Measurements from ENCODE around the gene NR4A1.

DNA sequence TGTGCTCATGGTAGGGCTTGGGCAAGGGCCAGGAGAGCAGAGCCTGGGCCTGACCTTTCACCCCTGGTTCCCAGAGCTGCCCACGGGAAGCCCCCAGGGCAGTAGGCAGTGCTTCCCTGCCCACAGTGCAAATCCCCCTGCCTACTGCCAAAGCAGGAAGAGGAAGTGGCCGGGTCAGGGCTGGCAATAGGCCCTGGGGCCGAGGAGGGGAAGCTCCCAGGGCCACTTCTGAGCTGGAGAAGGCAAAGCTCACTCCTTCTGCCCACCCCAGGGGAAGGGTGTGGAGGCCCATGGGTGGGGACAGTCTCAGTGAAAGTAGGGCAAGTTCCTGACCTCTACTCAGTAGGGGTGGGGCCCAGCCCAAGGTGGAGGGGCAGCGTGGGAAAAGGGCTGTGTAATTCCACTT lies 5.4 kb upstream of the NR4A1 start:
- TF ChIP-seq POLR2A (IDR thresholded peaks at IDR 0.05; ENCODE audit: low read length) (no peak), GATA1 (IDR thresholded peaks at IDR 0.05; ENCODE audit: low read depth, low read length) (no peak)

All from erythroblast (primary cell).